H9 (cell line): Measurements from ENCODE around the gene TPSAB1. TPM values are rescaled to one million over a fixed set of nuclear protein-coding genes. Genes with fewer than 3 reads are reported as not detected.

Experiments
- DNase-seq: peaks from one replicate; pipeline ENCODE4 v3.0.0-alpha.2; 2017
- H2AFZ ChIP-seq: one replicate; pipeline ENCODE4 v1.6.1; 2013; ENCODE audit warnings: mild to moderate bottlenecking, low read length, control low read depth, moderate library complexity
- H2AK5ac ChIP-seq: 2 replicates; pipeline ENCODE4 v1.6.1; 2013; ENCODE audit warnings: low read length, control low read depth, mixed read lengths; ENCODE audit not compliant: insufficient read length
- H2BK120ac ChIP-seq: one replicate; pipeline ENCODE4 v1.6.1; 2013; ENCODE audit warnings: low read depth, mild to moderate bottlenecking, low read length, control low read depth, inconsistent platforms; ENCODE audit not compliant: poor library complexity, severe bottlenecking
- H2BK12ac ChIP-seq: 2 replicates; pipeline ENCODE4 v1.6.1; 2013; ENCODE audit warnings: low read length, control low read depth, mixed read lengths, low read depth; ENCODE audit not compliant: insufficient read length
- H2BK15ac ChIP-seq: 2 replicates; pipeline ENCODE4 v1.6.1; 2013; ENCODE audit warnings: low read depth, low read length, control low read depth
- H2BK20ac ChIP-seq: one replicate; pipeline ENCODE4 v1.6.1; 2013; ENCODE audit warnings: low read depth, mild to moderate bottlenecking, low read length, control low read depth, inconsistent platforms; ENCODE audit not compliant: poor library complexity, severe bottlenecking
- H2BK5ac ChIP-seq: 2 replicates; pipeline ENCODE4 v1.6.1; 2013; ENCODE audit warnings: low read length, control low read depth, mixed read lengths; ENCODE audit not compliant: insufficient read length
- H3K14ac ChIP-seq: 2 replicates; pipeline ENCODE4 v1.6.1; 2013; ENCODE audit warnings: low read length, control low read depth; ENCODE audit not compliant: insufficient read depth
- H3K18ac ChIP-seq: 2 replicates; pipeline ENCODE4 v1.6.1; 2013; ENCODE audit warnings: low read depth, mild to moderate bottlenecking, mixed read lengths, low read length, control low read depth; ENCODE audit not compliant: insufficient read length
- H3K23ac ChIP-seq: 2 replicates; pipeline ENCODE4 v1.6.1; 2013; ENCODE audit warnings: low read length, control low read depth, mixed read lengths, low read depth; ENCODE audit not compliant: insufficient read length
- H3K23me2 ChIP-seq: 2 replicates; pipeline ENCODE4 v1.6.1; 2013; ENCODE audit warnings: low read depth, mild to moderate bottlenecking, mixed read lengths, low read length, control low read depth; ENCODE audit not compliant: insufficient read length, poor library complexity, severe bottlenecking
- H3K27ac ChIP-seq: 2 replicates; pipeline ENCODE4 v1.5.1; 2013; ENCODE audit warnings: low read length, control low read depth, mixed read lengths, low read depth; ENCODE audit not compliant: insufficient read length
- H3K27me3 ChIP-seq: 2 replicates; pipeline ENCODE4 v1.6.1; 2013; ENCODE audit warnings: low read length, control low read depth, inconsistent platforms; ENCODE audit not compliant: insufficient read depth
- H3K4ac ChIP-seq: 2 replicates; pipeline ENCODE4 v1.6.1; 2013; ENCODE audit warnings: low read depth, mild to moderate bottlenecking, control low read depth, inconsistent platforms, low read length, moderate library complexity
- H3K4me1 ChIP-seq: 2 replicates; pipeline ENCODE4 v1.6.1; 2013; ENCODE audit warnings: low read length, control low read depth, inconsistent platforms; ENCODE audit not compliant: insufficient read depth
- H3K4me2 ChIP-seq: 2 replicates; pipeline ENCODE4 v1.6.1; 2013; ENCODE audit warnings: low read length, control low read depth, mixed read lengths; ENCODE audit not compliant: insufficient read length, insufficient read depth
- H3K56ac ChIP-seq: 2 replicates; pipeline ENCODE4 v1.6.1; 2013; ENCODE audit warnings: low read depth, mild to moderate bottlenecking, mixed read lengths, low read length, control low read depth; ENCODE audit not compliant: insufficient read length
- H3K79me1 ChIP-seq: 2 replicates; pipeline ENCODE4 v1.6.1; 2013; ENCODE audit warnings: low read depth, mild to moderate bottlenecking, moderate library complexity, low read length, control low read depth, inconsistent platforms; ENCODE audit not compliant: insufficient read depth, poor library complexity, severe bottlenecking
- H3K79me2 ChIP-seq: 2 replicates; pipeline ENCODE4 v1.6.1; 2013; ENCODE audit warnings: low read length, control low read depth, inconsistent platforms; ENCODE audit not compliant: insufficient read depth
- H3K9ac ChIP-seq: 2 replicates; pipeline ENCODE4 v1.6.1; 2013; ENCODE audit warnings: low read length, control low read depth, mixed read lengths; ENCODE audit not compliant: insufficient read length; ENCODE audit errors: extremely low read depth
- H3K9me3 ChIP-seq: one replicate; pipeline ENCODE4 v1.6.1; 2013; ENCODE audit warnings: low read depth, low read length, inconsistent platforms; ENCODE audit not compliant: control insufficient read depth
- H3T11ph ChIP-seq: one replicate; pipeline ENCODE4 v1.6.1; 2013; ENCODE audit warnings: mild to moderate bottlenecking, low read length, control low read depth, inconsistent platforms
- H4K20me1 ChIP-seq: one replicate; pipeline ENCODE4 v1.6.1; 2013; ENCODE audit not compliant: control insufficient read depth, insufficient read length, insufficient read depth
- H4K5ac ChIP-seq: 2 replicates; pipeline ENCODE4 v1.6.1; 2013; ENCODE audit warnings: low read depth, mild to moderate bottlenecking, mixed read lengths, low read length, control low read depth; ENCODE audit not compliant: insufficient read length
- H4K8ac ChIP-seq: replicated peaks from 2 replicates; pipeline ENCODE4 v1.6.1; 2013; ENCODE audit warnings: low read length, control low read depth, mixed read lengths, low read depth; ENCODE audit not compliant: insufficient read length
- H4K91ac ChIP-seq: 2 replicates; pipeline ENCODE4 v1.6.1; 2013; ENCODE audit warnings: low read depth, mild to moderate bottlenecking, moderate library complexity, mixed read lengths, low read length, control low read depth; ENCODE audit not compliant: insufficient read length
- H3K27ac Mint-ChIP-seq, 3 experiments: 2 replicates in 2 of 3; 3 replicates in 1 of 3; pipeline ENCODE4 v1.8.0; 2020 to 2021; ENCODE audit warnings: mixed read lengths in 3 of 3, mild to moderate bottlenecking in 1 of 3, moderate library complexity in 1 of 3
- H3K27me3 Mint-ChIP-seq: 2 replicates; pipeline ENCODE4 v1.8.0; 2021; ENCODE audit warnings: low read depth, mild to moderate bottlenecking, moderate library complexity, mixed read lengths
- H3K36me3 Mint-ChIP-seq, 3 experiments: 2 replicates in 2 of 3; 3 replicates in 1 of 3; pipeline ENCODE4 v1.8.0; 2020 to 2021; ENCODE audit warnings: low read depth in 3 of 3, mixed read lengths in 3 of 3; ENCODE audit not compliant: insufficient read depth in 1 of 3
- H3K4me1 Mint-ChIP-seq, 2 experiments: 2 replicates each; pipeline ENCODE4 v1.8.0; 2020; ENCODE audit warnings: mixed read lengths in 2 of 2
- H3K4me3 Mint-ChIP-seq, 2 experiments: 2 replicates in 1 of 2; 3 replicates in 1 of 2; pipeline ENCODE4 v1.8.0; 2020 to 2021; ENCODE audit warnings: mild to moderate bottlenecking in 2 of 2, mixed read lengths in 2 of 2, moderate library complexity in 1 of 2
- H3K9me3 Mint-ChIP-seq, 2 experiments: 2 replicates in 1 of 2; 3 replicates in 1 of 2; pipeline ENCODE4 v1.8.0; 2020; ENCODE audit warnings: mild to moderate bottlenecking in 2 of 2, mixed read lengths in 2 of 2, moderate library complexity in 1 of 2
- CTCF ChIP-seq: fragments of 200-600 bp; sonication (generic); conservative IDR thresholded peaks from 3 replicates; pipeline ENCODE4 v1.8.0; 2021; ENCODE audit warnings: antibody characterized with exemption, mild to moderate bottlenecking
- WGBS: extraction: QIAGEN DNeasy Blood & Tissue Kit; methylation state at CpG from one replicate; pipeline ENCODE4 v1.1.7; 2013; ENCODE audit warnings: missing lambda C conversion rate, low lambda C conversion rate, mixed read lengths; ENCODE audit not compliant: insufficient read length; ENCODE audit errors: extremely low coverage; 5-methylcytosine and 5-hydroxymethylcytosine counted together
- total RNA-seq: library from RNA; stranded (reverse); gene quantifications from 2 replicates; pipeline ENCODE4 v1.2.1, GENCODE V29; 2021

TPSAB1 gene
- total RNA-seq, 1 experiment from 2014 or later, result not detected

DNA sequence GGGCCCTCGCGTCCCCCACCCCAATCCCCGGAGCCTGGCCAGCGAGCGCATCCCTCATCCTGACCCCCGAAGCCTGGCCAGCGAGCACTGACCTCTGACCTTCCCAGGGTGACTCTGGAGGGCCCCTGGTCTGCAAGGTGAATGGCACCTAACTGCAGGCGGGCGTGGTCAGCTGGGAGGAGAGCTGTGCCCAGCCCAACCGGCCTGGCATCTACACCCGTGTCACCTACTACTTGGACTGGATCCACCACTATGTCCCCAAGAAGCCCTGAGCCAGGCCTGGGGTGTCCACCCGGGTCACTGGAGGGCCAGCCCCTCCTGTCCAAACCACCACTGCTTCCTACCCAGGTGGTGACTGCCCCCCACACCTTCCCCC lies 17.7 kb downstream of the TPSAB1 start:
- no peaks in the 10 kb centered on the region for H3K4me1 ChIP-seq
- no peak overlapping the region for H3K27ac ChIP-seq
- no peak overlapping the region for H2AK5ac ChIP-seq
- H3K79me2 ChIP-seq, result no peaks in the 10 kb centered on the region
- no peak overlapping the region for H2BK12ac ChIP-seq
- no peak overlapping the region for H3K4ac ChIP-seq
- WGBS, result no CpG with 5 or more reads among the region's 12 CpGs
- H3K14ac ChIP-seq, result no peak overlapping the region
- no peak overlapping the region for H3K27ac Mint-ChIP-seq
- H3K4me1 Mint-ChIP-seq, result peaks cover 0 to 11% of the 10 kb centered on the region in 2 experiments; a peak in 3 of 4 replicates
- H2BK5ac ChIP-seq, result no peak overlapping the region
- no peaks in the 10 kb centered on the region for H3K9me3 ChIP-seq
- H3K18ac ChIP-seq, result no peak overlapping the region
- H4K91ac ChIP-seq, result no peak overlapping the region
- no peak overlapping the region for H3K23ac ChIP-seq
- H3K4me2 ChIP-seq, result no peak overlapping the region
- no peak overlapping the region for H3K9ac ChIP-seq
- H3K4me3 Mint-ChIP-seq, result no peak overlapping the region
- no peak for DNase-seq
- no peaks in the 10 kb centered on the region for H3K79me1 ChIP-seq
- H3K27me3 Mint-ChIP-seq, result peaks cover 32% of the 10 kb centered on the region
- H2BK120ac ChIP-seq, result no peak overlapping the region
- no peaks in the 10 kb centered on the region for H3K27me3 ChIP-seq
- H4K20me1 ChIP-seq, result no peaks in the 10 kb centered on the region
- H4K5ac ChIP-seq, result no peak overlapping the region
- H4K8ac ChIP-seq, result no peak overlapping the region
- H3K23me2 ChIP-seq, result no peaks in the 10 kb centered on the region
- TF ChIP-seq CTCF, result no peak
- H3T11ph ChIP-seq, result no peak overlapping the region
- H3K56ac ChIP-seq, result no peak overlapping the region
- no peak overlapping the region for H2BK15ac ChIP-seq
- H3K9me3 Mint-ChIP-seq, result no peaks in the 10 kb centered on the region
- H3K36me3 Mint-ChIP-seq, result no peaks in the 10 kb centered on the region
- H2BK20ac ChIP-seq, result no peak overlapping the region
- no peak overlapping the region for H2AFZ ChIP-seq
